ENCODE results near the gene ZNF701. TPM values are rescaled to one million over a fixed set of nuclear protein-coding genes. Genes with fewer than 3 reads are reported as not detected.
"Not testable (repeated sequence)": the region's sequence is repeated elsewhere in the genome, so short reads cannot be mapped to it uniquely, and the experiment has no call there.

ZNF701 gene
- total RNA-seq, 1 donor from 2014 or later: 18.4 TPM

GRCh38 chr19:52541608-52542007 lies 28.5 kb upstream of the ZNF701 start:
- H3K27ac ChIP-seq (replicated peaks): no peak overlapping the region
- no peaks in the 10 kb centered on the region for H3K27me3 ChIP-seq (ENCODE audit: low read depth)
- no peaks in the 10 kb centered on the region for H3K9me3 ChIP-seq (replicated peaks)
- H3K4me3 ChIP-seq: no peak overlapping the region
- intact Hi-C loops (cut with micrococcal nuclease): no loop called here
- H3K4me1 ChIP-seq: peaks cover 9% of the 10 kb centered on the region
- TF ChIP-seq CTCF (IDR thresholded peaks at IDR 0.05; ENCODE audit: borderline replicate concordance): no peak
- peaks cover 52% of the 10 kb centered on the region for H3K36me3 ChIP-seq
- DNase-seq: no peak

- H3K4me1 ChIP-seq; DNase-seq; intact Hi-C loops (cut with micrococcal nuclease); H3K9me3 ChIP-seq (replicated peaks); H3K27me3 ChIP-seq (ENCODE audit: low read depth): not testable (repeated sequence)
- peak overlapping the region; percentile 17 for H3K4me3 ChIP-seq
- peaks cover 61% of the 10 kb centered on the region for H3K36me3 ChIP-seq
- H3K27ac ChIP-seq (replicated peaks): peak overlapping the region; percentile 37
Measured at GRCh38 chr19:52542541-52542940, 27.5 kb upstream of the ZNF701 start.

GRCh38 chr19:52542984-52543664 lies 27.0 kb upstream of the ZNF701 start:
- peak overlapping the region; percentile 37 for H3K27ac ChIP-seq (replicated peaks)
- H3K4me3 ChIP-seq: peak overlapping the region; percentile 17
- peaks cover 5% of the 10 kb centered on the region for H3K4me1 ChIP-seq
- H3K36me3 ChIP-seq: peaks cover 67% of the 10 kb centered on the region
- DNase-seq: no peak
- TF ChIP-seq CTCF (IDR thresholded peaks at IDR 0.05; ENCODE audit: borderline replicate concordance): no peak
- no peaks in the 10 kb centered on the region for H3K27me3 ChIP-seq (ENCODE audit: low read depth)
- intact Hi-C loops (cut with micrococcal nuclease): no loop called here
- H3K9me3 ChIP-seq (replicated peaks): peaks cover under 1% of the 10 kb centered on the region

GRCh38 chr19:52554216-52554971 lies 15.7 kb upstream of the ZNF701 start:
- intact Hi-C loops (cut with micrococcal nuclease): no loop called here
- Histone ChIP-seq H3K27me3 (ENCODE audit: low read depth) (no peaks in the 10 kb centered on the region), H3K27ac (replicated peaks) (no peak overlapping the region), H3K4me1 (no peaks in the 10 kb centered on the region), H3K4me3 (no peak overlapping the region), H3K9me3 (replicated peaks) (peaks cover 96% of the 10 kb centered on the region), H3K36me3 (peaks cover 99% of the 10 kb centered on the region)
- TF ChIP-seq CTCF (IDR thresholded peaks at IDR 0.05; ENCODE audit: borderline replicate concordance): no peak
- no peak for DNase-seq

GRCh38 chr19:52557231-52557995 lies 12.7 kb upstream of the ZNF701 start:
- Histone ChIP-seq H3K4me1 (no peaks in the 10 kb centered on the region), H3K27ac (replicated peaks) (no peak overlapping the region), H3K27me3 (ENCODE audit: low read depth) (no peaks in the 10 kb centered on the region), H3K4me3 (no peak overlapping the region), H3K36me3 (peaks cover 96% of the 10 kb centered on the region), H3K9me3 (replicated peaks) (peaks cover 97% of the 10 kb centered on the region)
- TF ChIP-seq CTCF (IDR thresholded peaks at IDR 0.05; ENCODE audit: borderline replicate concordance): no peak
- intact Hi-C loops (cut with micrococcal nuclease): no loop called here
- no peak for DNase-seq

- H3K27ac ChIP-seq (replicated peaks); H3K4me3 ChIP-seq; DNase-seq; H3K4me1 ChIP-seq; H3K27me3 ChIP-seq (ENCODE audit: low read depth); intact Hi-C loops (cut with micrococcal nuclease): not testable (repeated sequence)
- Histone ChIP-seq H3K36me3 (peaks cover 96% of the 10 kb centered on the region), H3K9me3 (replicated peaks) (peaks cover 97% of the 10 kb centered on the region)
Measured at GRCh38 chr19:52558732-52559445, 11.2 kb upstream of the ZNF701 start.

GRCh38 chr19:52561611-52562010 lies 8.5 kb upstream of the ZNF701 start:
- H3K9me3 ChIP-seq (replicated peaks): peaks cover 80% of the 10 kb centered on the region
- H3K4me1 ChIP-seq; intact Hi-C loops (cut with micrococcal nuclease); H3K4me3 ChIP-seq; H3K27ac ChIP-seq (replicated peaks); DNase-seq; H3K27me3 ChIP-seq (ENCODE audit: low read depth): not testable (repeated sequence)
- H3K36me3 ChIP-seq: peaks cover 80% of the 10 kb centered on the region
